ENCODE data around the gene CD55. TPM values are rescaled to one million over a fixed set of nuclear protein-coding genes. Genes with fewer than 3 reads are reported as not detected.
A peak's percentile ranks its signal among the peaks of the same experiment; 100 is the strongest.

Gene CD55
- total and polyA plus RNA-seq, 5 donors from 2014 or later, result 45.4 to 120 (median 55.5) TPM

GRCh38 chr1:207352554-207352953 is 31.1 kb downstream of the CD55 start:
- Mint-ChIP-seq H3K27ac (no peak overlapping the region), H3K4me3 (no peak overlapping the region), H3K36me3 (peaks cover 54% of the 10 kb centered on the region), H3K4me1 (peaks cover 17 to 44% (median 31%) of the 10 kb centered on the region in 4 donors), H3K27me3 (peaks cover 4% of the 10 kb centered on the region), H3K9me3 (peaks cover 0 to 9% (median 2%) of the 10 kb centered on the region in 7 donors)
- ATAC-seq (ENCODE audit: low read depth in 2 of 2), result no peak
- no peak for DNase-seq
- no peaks in the 10 kb centered on the region for H3K9me3 ChIP-seq (ENCODE audit: control insufficient read depth in 2 of 2, low read length in 2 of 2)
- peaks cover 42% of the 10 kb centered on the region for H3K36me3 ChIP-seq (ENCODE audit: control insufficient read depth, insufficient read depth, low read length)
- no peak overlapping the region for H3K27ac ChIP-seq (ENCODE audit: insufficient read depth, low read length, poor library complexity, severe bottlenecking)
- H3K27me3 ChIP-seq (ENCODE audit: control insufficient read depth, insufficient read depth, low read length), result no peaks in the 10 kb centered on the region
- no peak overlapping the region for H3K4me3 ChIP-seq (ENCODE audit: low read depth, low read length)
- H3K4me1 ChIP-seq (ENCODE audit: control insufficient read depth, insufficient read depth, low read length, poor library complexity, severe bottlenecking), result peaks cover 4% of the 10 kb centered on the region

- Histone ChIP-seq H3K4me3 (ENCODE audit: low read depth, low read length) (no peak overlapping the region), H3K27me3 (ENCODE audit: control insufficient read depth, insufficient read depth, low read length) (no peaks in the 10 kb centered on the region), H3K4me1 (ENCODE audit: control insufficient read depth, insufficient read depth, low read length, poor library complexity, severe bottlenecking) (peaks cover 4% of the 10 kb centered on the region), H3K36me3 (ENCODE audit: control insufficient read depth, insufficient read depth, low read length) (peaks cover 32% of the 10 kb centered on the region), H3K27ac (ENCODE audit: insufficient read depth, low read length, poor library complexity, severe bottlenecking) (no peak overlapping the region), H3K9me3 (ENCODE audit: control insufficient read depth in 2 of 2, low read length in 2 of 2) (no peaks in the 10 kb centered on the region)
- Mint-ChIP-seq H3K36me3 (peaks cover 39% of the 10 kb centered on the region), H3K27me3 (no peaks in the 10 kb centered on the region), H3K4me1 (peaks cover 6 to 40% (median 20%) of the 10 kb centered on the region in 4 donors), H3K4me3 (no peak overlapping the region), H3K9me3 (peaks cover 0 to 7% (median 0%) of the 10 kb centered on the region in 7 donors), H3K27ac (no peak overlapping the region)
- no peak for ATAC-seq (ENCODE audit: low read depth in 2 of 2)
- DNase-seq, result no peak
These were observed 33.6 kb downstream of the CD55 start for GRCh38 chr1:207355060-207355459.

GRCh38 chr1:207355513-207356295 is 34.2 kb downstream of the CD55 start:
- Histone ChIP-seq H3K9me3 (ENCODE audit: control insufficient read depth in 2 of 2, low read length in 2 of 2) (no peaks in the 10 kb centered on the region), H3K27ac (ENCODE audit: insufficient read depth, low read length, poor library complexity, severe bottlenecking) (no peak overlapping the region), H3K4me1 (ENCODE audit: control insufficient read depth, insufficient read depth, low read length, poor library complexity, severe bottlenecking) (peaks cover 4% of the 10 kb centered on the region), H3K4me3 (ENCODE audit: low read depth, low read length) (no peak overlapping the region), H3K36me3 (ENCODE audit: control insufficient read depth, insufficient read depth, low read length) (peaks cover 26% of the 10 kb centered on the region), H3K27me3 (ENCODE audit: control insufficient read depth, insufficient read depth, low read length) (no peaks in the 10 kb centered on the region)
- ATAC-seq (ENCODE audit: low read depth in 2 of 2) (no peak), DNase-seq (no peak)
- no peaks in the 10 kb centered on the region for H3K27me3 Mint-ChIP-seq
- H3K9me3 Mint-ChIP-seq, result peaks cover 0 to under 1% (median 0%) of the 10 kb centered on the region in 7 donors
- peaks cover 34% of the 10 kb centered on the region for H3K36me3 Mint-ChIP-seq
- H3K27ac Mint-ChIP-seq, result no peak overlapping the region
- H3K4me1 Mint-ChIP-seq, result peaks cover 6 to 40% (median 14%) of the 10 kb centered on the region in 4 donors
- no peak overlapping the region for H3K4me3 Mint-ChIP-seq

- Mint-ChIP-seq H3K4me3 (no peak overlapping the region), H3K36me3 (peaks cover 11% of the 10 kb centered on the region), H3K4me1 (peaks cover 0 to 7% (median 4%) of the 10 kb centered on the region in 4 donors), H3K27me3 (no peaks in the 10 kb centered on the region), H3K27ac (no peak overlapping the region), H3K9me3 (no peaks in the 10 kb centered on the region)
- no peaks in the 10 kb centered on the region for H3K4me1 ChIP-seq (ENCODE audit: control insufficient read depth, insufficient read depth, low read length, poor library complexity, severe bottlenecking)
- no peak for ATAC-seq (ENCODE audit: low read depth in 2 of 2)
- no peak overlapping the region for H3K27ac ChIP-seq (ENCODE audit: insufficient read depth, low read length, poor library complexity, severe bottlenecking)
- peaks cover 29% of the 10 kb centered on the region for H3K36me3 ChIP-seq (ENCODE audit: control insufficient read depth, insufficient read depth, low read length)
- no peaks in the 10 kb centered on the region for H3K9me3 ChIP-seq (ENCODE audit: control insufficient read depth in 2 of 2, low read length in 2 of 2)
- no peaks in the 10 kb centered on the region for H3K27me3 ChIP-seq (ENCODE audit: control insufficient read depth, insufficient read depth, low read length)
- no peak for DNase-seq
- no peak overlapping the region for H3K4me3 ChIP-seq (ENCODE audit: low read depth, low read length)
These were observed 39.6 kb downstream of the CD55 start for GRCh38 chr1:207361029-207361428.

- Mint-ChIP-seq H3K4me1 (peaks cover 0 to 7% (median 2%) of the 10 kb centered on the region in 4 donors), H3K27me3 (no peaks in the 10 kb centered on the region), H3K27ac (no peak overlapping the region), H3K4me3 (no peak overlapping the region), H3K9me3 (no peaks in the 10 kb centered on the region), H3K36me3 (peaks cover 14% of the 10 kb centered on the region)
- Histone ChIP-seq H3K9me3 (ENCODE audit: control insufficient read depth in 2 of 2, low read length in 2 of 2) (no peaks in the 10 kb centered on the region), H3K4me1 (ENCODE audit: control insufficient read depth, insufficient read depth, low read length, poor library complexity, severe bottlenecking) (no peaks in the 10 kb centered on the region), H3K36me3 (ENCODE audit: control insufficient read depth, insufficient read depth, low read length) (peaks cover 37% of the 10 kb centered on the region), H3K27ac (ENCODE audit: insufficient read depth, low read length, poor library complexity, severe bottlenecking) (no peak overlapping the region), H3K4me3 (ENCODE audit: low read depth, low read length) (no peak overlapping the region), H3K27me3 (ENCODE audit: control insufficient read depth, insufficient read depth, low read length) (no peaks in the 10 kb centered on the region)
- no peak for ATAC-seq (ENCODE audit: low read depth in 2 of 2)
- no peak for DNase-seq
These were observed 40.4 kb downstream of the CD55 start for GRCh38 chr1:207361889-207362288.

DNA sequence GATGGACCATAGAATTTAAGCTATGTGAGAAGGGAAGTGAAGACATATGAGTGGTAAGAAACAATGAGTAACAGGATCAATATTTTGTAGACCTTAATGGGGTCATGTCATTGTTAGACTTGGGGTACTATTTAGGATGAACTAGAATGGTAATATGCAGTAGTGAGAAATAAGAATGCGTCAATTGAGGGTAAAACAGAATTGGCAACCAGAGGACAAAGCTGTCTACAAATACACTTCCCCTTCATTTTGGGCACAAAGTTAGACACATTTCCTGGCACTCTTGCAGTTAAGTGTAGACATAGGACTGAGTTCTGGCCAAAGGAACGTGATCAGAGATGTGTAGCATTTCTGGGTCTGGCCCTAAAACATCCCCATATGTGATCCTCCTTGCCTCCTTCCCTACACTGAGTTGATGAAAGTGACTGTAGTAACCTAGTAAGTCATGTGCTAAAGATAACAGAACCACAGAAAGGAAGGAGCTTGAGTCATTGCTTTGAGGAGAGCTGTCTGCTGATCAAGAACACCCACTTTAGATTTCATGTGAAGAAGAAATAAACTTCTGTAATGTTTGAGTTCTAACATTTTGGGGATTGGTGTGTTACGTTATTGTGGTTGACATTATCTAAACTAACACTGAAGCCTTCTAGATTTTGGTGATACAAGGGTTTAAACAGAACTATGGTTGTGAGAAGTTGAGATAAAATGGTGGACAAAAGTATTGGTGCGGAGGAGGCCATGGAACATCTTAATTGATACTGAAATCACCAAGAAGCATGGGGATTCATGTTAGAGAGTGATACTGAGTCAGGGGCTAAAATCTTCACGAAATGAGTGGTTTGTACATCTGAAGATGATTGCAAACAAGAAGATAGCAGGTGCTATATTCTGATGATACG is 41.7 kb downstream of the CD55 start:
- peak; percentile 46 to 84 for ATAC-seq (ENCODE audit: low read depth in 2 of 2)
- H3K4me3 Mint-ChIP-seq, result no peak overlapping the region
- Histone ChIP-seq H3K27ac (ENCODE audit: insufficient read depth, low read length, poor library complexity, severe bottlenecking) (no peak overlapping the region), H3K27me3 (ENCODE audit: control insufficient read depth, insufficient read depth, low read length) (no peaks in the 10 kb centered on the region), H3K4me1 (ENCODE audit: control insufficient read depth, insufficient read depth, low read length, poor library complexity, severe bottlenecking) (no peaks in the 10 kb centered on the region), H3K4me3 (ENCODE audit: low read depth, low read length) (no peak overlapping the region), H3K9me3 (ENCODE audit: control insufficient read depth in 2 of 2, low read length in 2 of 2) (no peaks in the 10 kb centered on the region), H3K36me3 (ENCODE audit: control insufficient read depth, insufficient read depth, low read length) (peaks cover 37% of the 10 kb centered on the region)
- H3K4me1 Mint-ChIP-seq, result peaks cover 0 to 4% (median under 1%) of the 10 kb centered on the region in 4 donors
- peaks cover 18% of the 10 kb centered on the region for H3K36me3 Mint-ChIP-seq
- DNase-seq, result peak in 1 of 3 donors; percentile 53
- H3K27me3 Mint-ChIP-seq, result no peaks in the 10 kb centered on the region
- no peaks in the 10 kb centered on the region for H3K9me3 Mint-ChIP-seq
- no peak overlapping the region for H3K27ac Mint-ChIP-seq

- Histone ChIP-seq H3K4me1 (ENCODE audit: control insufficient read depth, insufficient read depth, low read length, poor library complexity, severe bottlenecking) (no peaks in the 10 kb centered on the region), H3K9me3 (ENCODE audit: control insufficient read depth in 2 of 2, low read length in 2 of 2) (no peaks in the 10 kb centered on the region), H3K27me3 (ENCODE audit: control insufficient read depth, insufficient read depth, low read length) (no peaks in the 10 kb centered on the region), H3K36me3 (ENCODE audit: control insufficient read depth, insufficient read depth, low read length) (peaks cover 35% of the 10 kb centered on the region), H3K27ac (ENCODE audit: insufficient read depth, low read length, poor library complexity, severe bottlenecking) (no peak overlapping the region), H3K4me3 (ENCODE audit: low read depth, low read length) (no peak overlapping the region)
- Mint-ChIP-seq H3K9me3 (no peaks in the 10 kb centered on the region), H3K27me3 (no peaks in the 10 kb centered on the region), H3K4me1 (peaks cover 0 to 2% (median 0%) of the 10 kb centered on the region in 4 donors), H3K36me3 (peaks cover 21% of the 10 kb centered on the region), H3K4me3 (no peak overlapping the region), H3K27ac (no peak overlapping the region)
- no peak for DNase-seq
- ATAC-seq (ENCODE audit: low read depth in 2 of 2), result no peak
These were observed 42.4 kb downstream of the CD55 start for GRCh38 chr1:207363871-207364270.
